ENCODE results near the gene CNTNAP2.
A peak's percentile ranks its signal among the peaks of the same experiment; 100 is the strongest.

The CNTNAP2 gene

DNA sequence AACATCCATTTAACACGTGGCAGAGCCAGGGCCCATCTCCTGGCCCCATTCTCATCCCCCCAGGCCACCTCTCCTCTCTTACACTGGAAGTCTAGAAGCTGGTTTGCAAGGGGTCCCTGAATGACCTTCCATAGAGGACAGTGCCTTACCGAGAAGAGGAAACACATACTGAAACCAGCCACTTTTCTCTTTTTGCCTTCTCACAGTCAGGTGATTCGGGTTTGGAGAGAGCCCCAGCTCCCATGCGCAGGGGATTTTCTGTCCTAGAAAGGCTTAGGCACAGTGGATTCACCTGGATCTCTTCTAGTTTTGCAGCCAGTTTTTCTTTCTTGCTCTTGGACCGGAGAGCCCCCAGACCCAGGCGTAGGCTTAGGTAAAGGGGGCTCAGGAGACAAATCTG is 2139.8 kb downstream of the CNTNAP2 start:
- TF ChIP-seq CTCF (IDR thresholded peaks at IDR 0.05; ENCODE audit: low read depth, low read length) = no peak
- no peak overlapping the region for H3K4me3 ChIP-seq (ENCODE audit: low read depth, low read length)

GRCh38 chr7:148260599-148260998 is 2144.0 kb downstream of the CNTNAP2 start:
- no peak overlapping the region for H3K4me3 ChIP-seq (ENCODE audit: low read depth, low read length)
- no peak for TF ChIP-seq CTCF (IDR thresholded peaks at IDR 0.05; ENCODE audit: low read depth, low read length)

GRCh38 chr7:148261523-148261922 is 2144.9 kb downstream of the CNTNAP2 start:
- TF ChIP-seq CTCF (IDR thresholded peaks at IDR 0.05; ENCODE audit: low read depth, low read length) = no peak
- H3K4me3 ChIP-seq (ENCODE audit: low read depth, low read length) = no peak overlapping the region

- no peak overlapping the region for H3K4me3 ChIP-seq (ENCODE audit: low read depth, low read length)
- TF ChIP-seq CTCF (IDR thresholded peaks at IDR 0.05; ENCODE audit: low read depth, low read length) = no peak
Measured at GRCh38 chr7:148261996-148262688, 2145.5 kb downstream of the CNTNAP2 start.

DNA sequence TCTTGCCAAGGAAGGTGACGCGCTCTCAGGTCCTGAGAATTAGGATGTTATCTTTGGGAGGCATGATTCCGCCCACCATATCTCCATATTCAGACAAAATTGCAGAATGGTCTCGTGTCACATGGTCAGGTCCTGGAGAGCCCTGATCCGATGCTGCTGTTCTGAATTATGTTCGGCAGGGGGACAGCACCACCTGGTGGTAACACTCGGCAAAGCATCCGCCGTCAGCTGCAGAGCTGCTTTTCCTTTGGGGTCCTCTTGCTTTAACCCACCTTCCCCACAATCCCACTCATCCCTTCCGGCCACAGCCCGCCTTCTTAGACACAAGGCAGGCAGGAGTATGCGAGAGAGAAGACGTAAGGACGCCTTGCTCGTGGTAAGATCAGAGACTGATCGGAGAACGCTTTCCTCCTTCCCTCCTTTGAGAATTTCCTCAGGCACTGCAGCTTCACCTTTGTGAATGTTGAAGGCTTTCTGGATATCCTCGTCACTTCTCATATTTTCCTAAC is 2146.2 kb downstream of the CNTNAP2 start:
- H3K4me3 ChIP-seq (ENCODE audit: low read depth, low read length) = no peak overlapping the region

DNA sequence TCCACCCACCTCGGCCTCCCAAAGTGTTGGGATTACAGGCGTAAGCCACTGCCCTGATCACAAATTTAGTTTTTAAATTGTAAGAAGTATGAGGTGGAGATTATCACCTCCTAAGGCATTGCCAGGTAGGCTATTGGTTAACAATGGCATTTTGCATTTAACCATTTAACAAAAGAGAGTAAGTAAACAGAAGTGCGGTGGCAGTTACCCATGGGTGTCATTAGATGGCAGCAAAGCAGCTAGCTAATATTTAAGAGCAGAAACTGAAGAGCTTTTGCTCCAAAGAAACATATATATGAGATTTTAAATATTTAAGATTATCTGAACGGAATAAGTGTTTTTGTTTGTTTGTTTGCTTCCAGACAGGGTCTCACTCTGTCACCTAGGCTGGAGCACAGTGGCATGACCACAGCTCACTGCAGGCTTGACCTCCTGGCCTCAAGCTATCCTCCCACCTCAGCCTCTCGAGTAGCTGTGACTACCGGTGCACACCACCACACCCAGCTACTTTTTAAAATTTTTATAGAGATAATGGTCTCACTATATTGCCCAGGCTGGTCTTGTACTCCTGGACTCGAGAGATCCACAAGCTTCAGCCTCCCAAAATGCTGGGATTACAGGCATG is 2148.4 kb downstream of the CNTNAP2 start:
- H3K4me3 ChIP-seq (ENCODE audit: low read depth, low read length) = no peak overlapping the region
- peak; percentile 12; the same call in 1 of the 2 replicates for TF ChIP-seq CTCF (IDR thresholded peaks at IDR 0.05; ENCODE audit: low read depth, low read length)

More for the DNA sequence above, 2146.2 kb downstream of the CNTNAP2 start:
- TF ChIP-seq CTCF (IDR thresholded peaks at IDR 0.05; ENCODE audit: low read depth, low read length) = peak; percentile 74

DNA sequence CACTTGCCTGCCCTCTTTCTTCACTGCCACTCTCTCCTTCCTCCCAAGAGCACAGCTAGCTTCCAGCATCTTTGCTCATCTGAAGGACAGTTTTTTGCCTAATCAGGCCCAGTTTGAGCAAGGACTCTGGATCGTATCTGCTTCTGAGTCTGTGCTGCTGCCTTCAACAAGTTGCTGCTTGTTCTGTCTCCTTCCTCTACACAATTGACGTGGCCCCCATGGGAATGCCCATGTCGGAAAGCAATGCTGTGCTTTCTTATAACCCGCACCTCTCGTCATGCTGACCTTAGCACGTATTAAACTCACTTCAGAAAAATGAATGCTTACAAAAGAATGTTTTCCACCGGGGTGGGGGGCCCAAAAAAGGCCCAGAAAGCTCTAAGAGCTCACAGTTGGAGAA is 2149.3 kb downstream of the CNTNAP2 start:
- no peak for TF ChIP-seq CTCF (IDR thresholded peaks at IDR 0.05; ENCODE audit: low read depth, low read length)
- H3K4me3 ChIP-seq (ENCODE audit: low read depth, low read length) = no peak overlapping the region

Measured in WI38 (cell line).